ENCODE measurements around the gene CORT.
"Not testable (repeated sequence)": the region's sequence is repeated elsewhere in the genome, so short reads cannot be mapped to it uniquely, and the experiment has no call there.

CORT gene

GRCh38 chr1:10419351-10419750, 30.5 kb upstream of the CORT start:
- no peak for TF ChIP-seq CTCF (IDR thresholded peaks at IDR 0.05; ENCODE audit: control insufficient read depth, insufficient read depth, low read depth, low read length, missing control alignments)
- DNase-seq (ENCODE audit: low read depth): no peak

GRCh38 chr1:10421637-10422036, 28.2 kb upstream of the CORT start:
- no peak for TF ChIP-seq CTCF (IDR thresholded peaks at IDR 0.05; ENCODE audit: control insufficient read depth, insufficient read depth, low read depth, low read length, missing control alignments)
- DNase-seq (ENCODE audit: low read depth): no peak

More at GRCh38 chr1:10419351-10419750, 30.5 kb upstream of the CORT start:
- no peak overlapping the region for H3K4me3 ChIP-seq (ENCODE audit: control insufficient read depth, low read depth, low read length)

GRCh38 chr1:10424034-10424433, 25.8 kb upstream of the CORT start:
- H3K4me3 ChIP-seq (ENCODE audit: control insufficient read depth, low read depth, low read length): no peak overlapping the region
- no peak for TF ChIP-seq CTCF (IDR thresholded peaks at IDR 0.05; ENCODE audit: control insufficient read depth, insufficient read depth, low read depth, low read length, missing control alignments)
- DNase-seq (ENCODE audit: low read depth): no peak

More at GRCh38 chr1:10421637-10422036, 28.2 kb upstream of the CORT start:
- H3K4me3 ChIP-seq (ENCODE audit: control insufficient read depth, low read depth, low read length): no peak overlapping the region

- no peak overlapping the region for H3K4me3 ChIP-seq (ENCODE audit: control insufficient read depth, low read depth, low read length)
- TF ChIP-seq CTCF (IDR thresholded peaks at IDR 0.05; ENCODE audit: control insufficient read depth, insufficient read depth, low read depth, low read length, missing control alignments): no peak
- no peak for DNase-seq (ENCODE audit: low read depth)
These were observed 25.2 kb upstream of the CORT start for GRCh38 chr1:10424651-10425050.

GRCh38 chr1:10425826-10426534, 23.9 kb upstream of the CORT start:
- not testable (repeated sequence) for H3K4me3 ChIP-seq (ENCODE audit: control insufficient read depth, low read depth, low read length); DNase-seq (ENCODE audit: low read depth)

- not testable (repeated sequence) for H3K4me3 ChIP-seq (ENCODE audit: control insufficient read depth, low read depth, low read length); DNase-seq (ENCODE audit: low read depth)
These were observed 23.3 kb upstream of the CORT start for GRCh38 chr1:10426535-10426848.

- no peak for DNase-seq (ENCODE audit: low read depth)
- no peak for TF ChIP-seq CTCF (IDR thresholded peaks at IDR 0.05; ENCODE audit: control insufficient read depth, insufficient read depth, low read depth, low read length, missing control alignments)
- H3K4me3 ChIP-seq (ENCODE audit: control insufficient read depth, low read depth, low read length): no peak overlapping the region
These were observed 20.8 kb upstream of the CORT start for GRCh38 chr1:10428984-10429383.

- TF ChIP-seq CTCF (IDR thresholded peaks at IDR 0.05; ENCODE audit: control insufficient read depth, insufficient read depth, low read depth, low read length, missing control alignments): no peak
- no peak for DNase-seq (ENCODE audit: low read depth)
- peak overlapping the region; percentile 86 for H3K4me3 ChIP-seq (ENCODE audit: control insufficient read depth, low read depth, low read length)
These were observed 20.0 kb upstream of the CORT start for GRCh38 chr1:10429868-10430215.
